IMR-90 (cell line): ENCODE results near the gene CMTM8. TPM values are rescaled to one million over a fixed set of nuclear protein-coding genes. Genes with fewer than 3 reads are reported as not detected.

Experiments
- ATAC-seq: fragments of 200-7000 bp; cut with Tn5 transposase; 2 replicates; pipeline ENCODE4 v1.9.1; 2020; ENCODE audit warnings: low read depth, mild to moderate bottlenecking, moderate library complexity
- BruUV-seq: library from RNA; stranded (reverse); fragments of 400-500 nt; replicated peaks from 2 replicates; lab custom pipeline; 2021; lab: Mats Ljungman, UMichigan
- CTCF ChIA-PET: fragments of 300-600 bp; formaldehyde crosslinking; extraction: SDS; loops from one replicate; lab custom pipeline; 2021; ENCODE audit warnings: antibody characterized with exemption; lab: Yijun Ruan, JAX
- POLR2A ChIA-PET: fragments of 300-600 bp; sonication (Branson Sonifier 250); formaldehyde crosslinking; loops from one replicate; lab custom pipeline; 2022; ENCODE audit warnings: antibody characterized with exemption; ENCODE audit not compliant: unreplicated experiment; lab: Charles Lee
- DNase-seq: peaks from one replicate; pipeline ENCODE4 v3.0.0; 2013
- H2AFZ ChIP-seq: replicated peaks from 2 replicates; pipeline ENCODE3; 2013; ENCODE audit warnings: low read length, mild to moderate bottlenecking; ENCODE audit not compliant: poor library complexity
- H2AK5ac ChIP-seq: 2 replicates; pipeline ENCODE4 v1.6.1; 2013; ENCODE audit warnings: low read depth, low read length, inconsistent platforms
- H2AK9ac ChIP-seq: replicated peaks from 2 replicates; pipeline ENCODE3; 2013; ENCODE audit warnings: mild to moderate bottlenecking, low read depth, low read length, moderate library complexity; ENCODE audit not compliant: poor library complexity
- H2BK120ac ChIP-seq: 2 replicates; pipeline ENCODE4 v1.6.1; 2013; ENCODE audit warnings: low read depth, low read length, inconsistent platforms
- H2BK15ac ChIP-seq: 3 replicates; pipeline ENCODE4 v1.6.1; 2013; ENCODE audit warnings: low read depth, low read length, inconsistent platforms
- H2BK20ac ChIP-seq: 2 replicates; pipeline ENCODE4 v1.6.1; 2013; ENCODE audit warnings: low read depth, mild to moderate bottlenecking, inconsistent platforms, low read length, moderate library complexity
- H2BK5ac ChIP-seq: 2 replicates; pipeline ENCODE4 v1.6.1; 2013; ENCODE audit warnings: mild to moderate bottlenecking, low read depth, low read length, inconsistent platforms; ENCODE audit not compliant: poor library complexity, severe bottlenecking
- H3K14ac ChIP-seq: replicated peaks from 2 replicates; pipeline ENCODE4 v1.6.1; 2013; ENCODE audit warnings: low read depth, low read length, inconsistent platforms
- H3K18ac ChIP-seq: 2 replicates; pipeline ENCODE4 v1.6.1; 2013; ENCODE audit warnings: low read depth, low read length, control low read depth
- H3K23ac ChIP-seq: 2 replicates; pipeline ENCODE4 v1.6.1; 2013; ENCODE audit warnings: low read depth, low read length, inconsistent platforms
- H3K27ac ChIP-seq: 2 replicates; pipeline ENCODE4 v1.5.1; 2013; ENCODE audit warnings: mild to moderate bottlenecking, control low read depth, low read length; ENCODE audit not compliant: insufficient read depth
- H3K27me3 ChIP-seq: 2 replicates; pipeline ENCODE4 v1.6.1; 2013; ENCODE audit warnings: low read length; ENCODE audit not compliant: control insufficient read depth, insufficient read depth
- H3K36me3 ChIP-seq: 2 replicates; pipeline ENCODE4 v1.6.1; 2013; ENCODE audit warnings: low read length, mixed read lengths; ENCODE audit not compliant: control insufficient read depth, insufficient read depth
- H3K4ac ChIP-seq: 2 replicates; pipeline ENCODE4 v1.6.1; 2013; ENCODE audit warnings: low read depth, low read length, inconsistent platforms
- H3K4me1 ChIP-seq: 2 replicates; pipeline ENCODE4 v1.6.1; 2013; ENCODE audit warnings: low read length, mixed read lengths; ENCODE audit not compliant: control insufficient read depth, insufficient read depth
- H3K4me2 ChIP-seq: 2 replicates; pipeline ENCODE4 v1.6.1; 2013; ENCODE audit warnings: low read depth, mild to moderate bottlenecking, control low read depth, low read length, moderate library complexity
- H3K4me3 ChIP-seq: 2 replicates; pipeline ENCODE4 v1.5.1; 2013; ENCODE audit warnings: low read depth, mild to moderate bottlenecking, control low read depth, low read length, moderate library complexity; ENCODE audit not compliant: insufficient read depth
- H3K56ac ChIP-seq: 2 replicates; pipeline ENCODE4 v1.6.1; 2013; ENCODE audit warnings: low read length, inconsistent platforms; ENCODE audit not compliant: insufficient read depth; ENCODE audit errors: extremely low read depth
- H3K79me1 ChIP-seq, 2 experiments: 2 replicates each; pipeline ENCODE4 v1.6.1; 2013; ENCODE audit warnings: low read length in 2 of 2, inconsistent platforms in 1 of 2, low read depth in 1 of 2
- H3K9ac ChIP-seq: 2 replicates; pipeline ENCODE4 v1.6.1; 2013; ENCODE audit warnings: low read depth, low read length, control low read depth
- H3K9me1 ChIP-seq: 2 replicates; pipeline ENCODE4 v1.6.1; 2013; ENCODE audit warnings: low read length, inconsistent platforms; ENCODE audit not compliant: insufficient read depth
- H3K9me3 ChIP-seq: 2 replicates; pipeline ENCODE4 v1.6.1; 2013; ENCODE audit warnings: low read length; ENCODE audit not compliant: control insufficient read depth, insufficient read depth
- H4K20me1 ChIP-seq: 2 replicates; pipeline ENCODE4 v1.6.1; 2013; ENCODE audit warnings: low read length, inconsistent platforms; ENCODE audit not compliant: insufficient read depth
- H4K5ac ChIP-seq: 2 replicates; pipeline ENCODE4 v1.6.1; 2013; ENCODE audit warnings: mild to moderate bottlenecking, low read depth, low read length, control low read depth
- H4K8ac ChIP-seq, 2 experiments: 2 replicates each; pipeline ENCODE4 v1.6.1; 2013; ENCODE audit warnings: low read depth in 2 of 2, low read length in 2 of 2, control low read depth in 1 of 2, inconsistent platforms in 1 of 2
- H4K91ac ChIP-seq: 2 replicates; pipeline ENCODE4 v1.6.1; 2013; ENCODE audit warnings: low read depth, low read length, inconsistent platforms; ENCODE audit not compliant: insufficient read depth
- BHLHE40 ChIP-seq: fragments of 150-350 bp; IDR thresholded peaks from 2 replicates; pipeline ENCODE4 v1.6.1; 2016; ENCODE audit warnings: mild to moderate bottlenecking, low read depth, low read length
- WGBS, 2 experiments: methylation state at CpG; one replicate each; pipeline versions ENCODE4 v1.1.5 to v1.1.7; 2013; ENCODE audit warnings: missing lambda C conversion rate in 2 of 2; ENCODE audit not compliant: insufficient read length in 1 of 2; ENCODE audit errors: extremely low coverage in 2 of 2; 5-methylcytosine and 5-hydroxymethylcytosine counted together
- dilution Hi-C: fragments of 300-500 bp; cut with HindIII; formaldehyde crosslinking; loops from one replicate; pipeline ENCODE4 v1.14.3; 2018; ENCODE audit warnings: low sequenced_read_pairs; ENCODE audit not compliant: unreplicated experiment
- in situ Hi-C: fragments of 300-500 bp; cut with MboI; formaldehyde crosslinking; loops from 3 replicates; pipeline ENCODE4 v1.14.3; 2019; ENCODE audit warnings: low sequenced_read_pairs, inconsistent platforms, mixed read lengths
- intact Hi-C: fragments of 100-400 bp; cut with micrococcal nuclease; formaldehyde crosslinking; loops from 2 replicates; pipeline ENCODE4 v1.10.0; 2022
- polyA plus RNA-seq, 3 experiments: library from polyadenylated mRNA; depleted of rRNA; stranded (reverse); fragments of >200 nt; gene quantifications; 2 replicates each; pipeline ENCODE4 v1.2.3, GENCODE V29; 2012; ENCODE audit warnings: low replicate concordance in 1 of 3
- total RNA-seq: library from RNA; depleted of rRNA; stranded (reverse); fragments of >200 nt; gene quantifications from 2 replicates; pipeline ENCODE4 v1.2.3, GENCODE V29; 2012

CMTM8 gene
- total and polyA plus RNA-seq, 2 of the 4 experiments (the other 2 are of a cell fraction), result 0.15 TPM; not detected in 1

GRCh38 chr3:32217339-32217738 is 21.1 kb upstream of the CMTM8 start:
- Histone ChIP-seq H3K9me3 (peaks cover 3% of the 10 kb centered on the region; the same call in 1 of the 2 replicates), H3K4me1 (no peaks in the 10 kb centered on the region), H2BK120ac (no peak overlapping the region), H3K27me3 (no peaks in the 10 kb centered on the region; the same call in none of the 2 replicates), H3K18ac (no peak overlapping the region), H3K4ac (no peak overlapping the region), H3K36me3 (no peaks in the 10 kb centered on the region), H2AK9ac (no peak overlapping the region), H3K9me1 (no peaks in the 10 kb centered on the region), H2BK15ac (no peak overlapping the region), H3K23ac (no peak overlapping the region), H2AK5ac (no peak overlapping the region), H2AFZ (no peak overlapping the region), H2BK5ac (no peak overlapping the region), H3K79me1 (no peaks in the 10 kb centered on the region), H4K20me1 (no peaks in the 10 kb centered on the region), H4K91ac (no peak overlapping the region), H3K27ac (no peak overlapping the region), H3K14ac (no peak overlapping the region), H3K4me2 (no peak overlapping the region), H3K56ac (no peak overlapping the region), H4K8ac (no peak overlapping the region), H3K4me3 (no peak overlapping the region), H2BK20ac (no peak overlapping the region), H4K5ac (no peak overlapping the region), H3K9ac (no peak overlapping the region)
- dilution Hi-C loops (no loop called here), intact Hi-C loops (no loop called here), in situ Hi-C loops (no loop called here)
- no TSS peak for BruUV-seq
- WGBS, 2 experiments, result 40% methylated on average over 1 of the region's 2 CpGs; no CpG with 5 or more reads in 1 of the 2 experiments
- DNase-seq (no peak), ATAC-seq (no peak)
- CTCF ChIA-PET, result no interaction called here
- no peak for TF ChIP-seq BHLHE40
- POLR2A ChIA-PET, result no interaction called here
